GM12892 (cell line): ENCODE data around the gene SPATA31C2.

Experiments
- POLR2A ChIP-seq: IDR thresholded peaks from 2 replicates; pipeline ENCODE4 v1.6.1; 2011; ENCODE audit warnings: low read depth, low read length, control low read depth
- POLR2AphosphoS5 ChIP-seq: IDR thresholded peaks from 2 replicates; pipeline ENCODE4 v1.6.1; 2011; ENCODE audit warnings: low read depth, low read length, control low read depth
- TAF1 ChIP-seq: IDR thresholded peaks from 2 replicates; pipeline ENCODE4 v1.6.1; 2011; ENCODE audit warnings: low read depth, mild to moderate bottlenecking, control low read depth, low read length, borderline replicate concordance

GRCh38 chr9:88174324-88174723 is 36.0 kb upstream of the SPATA31C2 start:
- TF ChIP-seq POLR2A (no peak), POLR2AphosphoS5 (no peak), TAF1 (no peak)
